Right lobe of liver (tissue), 6 donors: ENCODE data around the gene DIAPH2. TPM values are rescaled to one million over a fixed set of nuclear protein-coding genes. Genes with fewer than 3 reads are reported as not detected.

Experiments
- ATAC-seq, 4 donors: fragments of 200-7000 bp; cut with Tn5 transposase; one replicate each; pipeline ENCODE4 v1.9.1; 2020; ENCODE audit warnings: mild to moderate bottlenecking in 4 of 4, moderate library complexity in 4 of 4
- DNase-seq, 3 donors: peaks; one replicate each; pipeline ENCODE4 v3.0.0-alpha.2; 2020
- H3K27ac ChIP-seq, 3 donors: fragments of 200-600 bp; one replicate each; pipeline ENCODE4 v1.8.0; 2022
- H3K27me3 ChIP-seq, 2 donors: fragments of 200-600 bp; one replicate each; pipeline ENCODE4 v1.8.0; 2022
- H3K36me3 ChIP-seq, 4 donors: fragments of 200-600 bp; sonication (generic) in 1 of 4; one replicate each; pipeline versions ENCODE4 v1.5.1 to v1.8.0; 2017 to 2022; ENCODE audit warnings: control low read depth in 1 of 4
- H3K4me1 ChIP-seq, 4 donors: fragments of 200-600 bp; sonication (generic) in 1 of 4; one replicate each; pipeline versions ENCODE4 v1.5.1 to v1.8.0; 2017 to 2022; ENCODE audit warnings: control low read depth in 1 of 4
- H3K4me3 ChIP-seq, 3 donors: fragments of 200-600 bp; one replicate each; pipeline ENCODE4 v1.8.0; 2022
- H3K9me3 ChIP-seq, 4 donors: fragments of 200-600 bp; sonication (generic) in 1 of 4; one replicate each; pipeline versions ENCODE4 v1.5.1 to v1.8.0; 2017 to 2022; ENCODE audit warnings: control low read depth in 1 of 4
- CTCF ChIP-seq, 4 donors: fragments of 200-600 bp in 3 of 4; fragments of 450-650 bp in 1 of 4; IDR thresholded peaks; one replicate each; pipeline versions ENCODE4 v1.5.1 to v1.8.0; 2016 to 2022; ENCODE audit warnings: antibody characterized with exemption in 4 of 4, mild to moderate bottlenecking in 2 of 4
- POLR2A ChIP-seq: fragments of 450-650 bp; IDR thresholded peaks from one replicate; pipeline ENCODE4 v1.6.1; 2017; ENCODE audit warnings: antibody characterized with exemption, mild to moderate bottlenecking
- WGBS: methylation state at CpG from one replicate; pipeline ENCODE4 v1.1.6; 2018; ENCODE audit warnings: low coverage, low lambda C conversion rate; ENCODE audit not compliant: insufficient coverage; ENCODE audit errors: missing lambda C conversion rate; 5-methylcytosine and 5-hydroxymethylcytosine counted together
- intact Hi-C, 2 donors: fragments of 100-400 bp; cut with DNase I; formaldehyde crosslinking; loops; one replicate each; pipeline versions ENCODE4 v1.11.2 to v1.14.1; 2022
- total RNA-seq, 6 experiments: library from RNA; depleted of rRNA in 2 of 6; stranded (reverse); fragments of >200 nt in 2 of 6; fragmentation: NEBNext Ultra II Directional in 3 of 6; extraction: Animal tissue kit (Norgen Biotek cat#: 25700) in 3 of 6; gene quantifications; one replicate each; pipeline versions ENCODE4 v1.1.0 to v1.2.4, GENCODE V29; 2016 to 2023
- donor health status: DM: no; HTN: yes; CAD: no.
- donor health status: DM: no; HTN: no; CAD: no.
- donor health status: DM: no; HTN: no; CAD: no.
- donor health status: DM: no; HTN: yes; CAD: no.
- donor health status: DM: no; HTN: yes; CAD: no.

DIAPH2 gene
- total RNA-seq, 6 experiments from 2014 or later = 10.6 to 20.0 (median 16.4) TPM

GRCh38 chrX:97159916-97160800, 475.5 kb downstream of the DIAPH2 start:
- H3K27me3 ChIP-seq = no peaks in the 10 kb centered on the region
- H3K36me3 ChIP-seq = no peaks in the 10 kb centered on the region
- TF ChIP-seq CTCF (IDR thresholded peaks at IDR 0.05) (no peak), POLR2A (no peak)
- no peak for DNase-seq
- H3K4me1 ChIP-seq = peaks cover 0 to 11% (median 0%) of the 10 kb centered on the region in 4 donors
- no peak overlapping the region for H3K4me3 ChIP-seq
- no peaks in the 10 kb centered on the region for H3K9me3 ChIP-seq
- peak; percentile 64 to 88 (median 86) for ATAC-seq
- intact Hi-C loops = no loop called here
- WGBS = 34% methylated on average over 4 of the region's 7 CpGs
- H3K27ac ChIP-seq = no peak overlapping the region

- H3K4me1 ChIP-seq = no peaks in the 10 kb centered on the region
- H3K27me3 ChIP-seq = no peaks in the 10 kb centered on the region
- TF ChIP-seq POLR2A (no peak), CTCF (IDR thresholded peaks at IDR 0.05) (no peak)
- DNase-seq (no peak), ATAC-seq (no peak)
- 75% methylated on average over 1 of the region's 1 CpG for WGBS
- no peaks in the 10 kb centered on the region for H3K36me3 ChIP-seq
- H3K9me3 ChIP-seq = no peaks in the 10 kb centered on the region
- H3K4me3 ChIP-seq = no peak overlapping the region
- intact Hi-C loops = no loop called here
- no peak overlapping the region for H3K27ac ChIP-seq
These were observed 482.7 kb downstream of the DIAPH2 start for GRCh38 chrX:97167333-97167732.

- H3K4me1 ChIP-seq = no peaks in the 10 kb centered on the region
- no peak overlapping the region for H3K4me3 ChIP-seq
- H3K9me3 ChIP-seq = no peaks in the 10 kb centered on the region
- DNase-seq = no peak
- H3K36me3 ChIP-seq = no peaks in the 10 kb centered on the region
- intact Hi-C loops = no loop called here
- H3K27me3 ChIP-seq = no peaks in the 10 kb centered on the region
- TF ChIP-seq CTCF (IDR thresholded peaks at IDR 0.05) (no peak), POLR2A (no peak)
- WGBS = 77% methylated on average over 2 of the region's 2 CpGs
- ATAC-seq = no peak
- H3K27ac ChIP-seq = no peak overlapping the region
These were observed 484.0 kb downstream of the DIAPH2 start for GRCh38 chrX:97168646-97169045.

GRCh38 chrX:97175147-97175546, 490.5 kb downstream of the DIAPH2 start:
- H3K36me3 ChIP-seq = no peaks in the 10 kb centered on the region
- no peaks in the 10 kb centered on the region for H3K4me1 ChIP-seq
- H3K27me3 ChIP-seq = no peaks in the 10 kb centered on the region
- DNase-seq = no peak
- ATAC-seq = no peak
- TF ChIP-seq CTCF (IDR thresholded peaks at IDR 0.05) = no peak
- no peak for TF ChIP-seq POLR2A
- H3K4me3 ChIP-seq = no peak overlapping the region
- WGBS = 66% methylated on average over 4 of the region's 4 CpGs
- intact Hi-C loops = no loop called here
- H3K27ac ChIP-seq = no peak overlapping the region
- H3K9me3 ChIP-seq = no peaks in the 10 kb centered on the region
